ENCODE measurements around the gene KDM8.

Gene KDM8

DNA sequence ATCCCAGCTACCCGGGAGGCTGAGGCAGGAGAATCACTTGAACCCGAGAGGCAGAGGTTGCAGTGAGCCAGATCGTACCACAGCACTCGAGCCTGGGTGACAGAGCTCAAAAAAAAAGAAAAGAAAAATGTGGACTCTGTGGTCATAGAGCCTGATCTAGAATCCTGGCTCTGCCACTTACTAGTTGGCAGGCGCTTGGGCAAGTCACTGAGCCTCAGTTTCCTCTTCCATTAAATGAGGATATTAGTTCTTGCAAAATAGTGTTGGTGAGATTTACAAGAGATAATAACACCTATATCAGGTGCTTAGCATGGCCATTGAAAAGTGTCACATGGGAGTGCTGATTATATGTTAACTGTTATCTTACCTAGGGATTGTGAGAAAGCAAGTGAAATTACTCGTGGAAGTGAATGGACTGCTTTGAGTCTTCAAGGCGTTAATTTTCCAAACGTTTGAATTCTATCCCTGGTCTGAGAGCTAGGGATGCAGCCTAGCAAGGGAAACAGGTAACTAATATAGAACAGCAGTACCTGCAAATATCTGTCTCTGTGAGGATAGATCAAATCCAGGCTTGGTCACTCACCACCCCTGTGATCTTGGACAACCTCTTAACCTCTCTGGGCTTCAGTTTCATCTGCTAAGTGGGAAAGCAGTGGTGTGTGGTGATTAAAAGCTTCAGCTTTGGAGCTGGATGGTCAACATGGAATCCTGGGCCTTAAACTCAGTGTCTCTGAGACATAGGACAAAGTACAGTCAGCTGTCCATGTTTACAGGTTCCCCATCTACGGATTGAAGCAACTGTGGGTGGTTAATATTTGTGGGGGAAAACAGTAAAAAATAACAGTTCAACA lies 66.2 kb downstream of the KDM8 start:
- DNase-seq (ENCODE audit: low read depth) = no peak

DNA sequence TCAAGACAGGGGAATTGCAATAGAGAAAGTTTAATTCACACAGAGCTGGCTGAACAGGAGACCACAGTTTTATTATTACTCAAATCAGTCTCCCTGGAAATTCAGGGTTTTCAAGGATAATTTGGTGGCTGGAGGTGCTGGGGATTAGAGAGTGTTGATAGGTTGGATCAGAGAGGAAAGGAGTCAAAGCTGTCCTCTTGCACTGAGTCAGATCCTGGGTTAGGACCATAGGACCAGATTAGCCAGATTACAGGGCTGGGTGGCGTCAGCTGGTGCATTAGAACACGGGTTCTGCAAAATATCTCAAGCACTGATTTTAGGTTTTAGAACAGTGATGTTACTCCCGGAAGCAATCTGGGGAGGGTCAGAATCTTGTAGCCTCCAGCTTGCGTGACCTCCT lies 67.0 kb downstream of the KDM8 start:
- no peak for DNase-seq (ENCODE audit: low read depth)

Data from activated T-helper 1 cell treated with Interleukin-2 at 50 U/mL for 16 hours (primary cell).